Activated CD8-positive, alpha-beta memory T cell treated with anti-CD3 and anti-CD28 coated beads for 4 hours (primary cell): ENCODE results near the gene HSPD1.
A peak's percentile ranks its signal among the peaks of the same experiment; 100 is the strongest.
"Not testable (repeated sequence)": the region's sequence is repeated elsewhere in the genome, so short reads cannot be mapped to it uniquely, and the experiment has no call there.

Experiments
- DNase-seq, 2 donors: peaks; one replicate each; pipeline ENCODE4 v3.0.0-alpha.2; 2020; ENCODE audit warnings: low read depth in 2 of 2

HSPD1 gene

DNA sequence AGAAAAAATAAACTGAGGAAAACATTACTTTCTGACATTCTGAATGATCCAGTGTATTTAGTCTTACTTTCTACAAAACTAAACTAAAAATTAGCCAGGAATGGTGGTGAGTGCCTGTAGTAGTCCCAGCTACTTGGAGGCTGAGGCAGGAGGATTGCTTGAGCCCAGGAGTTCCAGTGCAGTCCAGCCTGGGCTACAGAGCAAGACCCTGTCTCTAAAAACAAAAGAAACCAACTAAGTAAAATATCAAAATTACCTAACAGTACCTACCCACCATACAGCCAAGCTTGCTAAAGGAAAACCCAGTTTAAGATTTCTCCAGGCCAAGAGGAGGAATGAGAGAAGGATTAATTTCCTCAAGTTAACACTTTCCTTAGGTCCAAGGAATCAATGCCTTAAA lies 2.9 kb downstream of the HSPD1 start:
- DNase-seq = no peak

GRCh38 chr2:197495433-197496134 lies 4.1 kb downstream of the HSPD1 start:
- DNase-seq = no peak

GRCh38 chr2:197487385-197487784 lies 12.3 kb downstream of the HSPD1 start:
- no peak for DNase-seq

DNA sequence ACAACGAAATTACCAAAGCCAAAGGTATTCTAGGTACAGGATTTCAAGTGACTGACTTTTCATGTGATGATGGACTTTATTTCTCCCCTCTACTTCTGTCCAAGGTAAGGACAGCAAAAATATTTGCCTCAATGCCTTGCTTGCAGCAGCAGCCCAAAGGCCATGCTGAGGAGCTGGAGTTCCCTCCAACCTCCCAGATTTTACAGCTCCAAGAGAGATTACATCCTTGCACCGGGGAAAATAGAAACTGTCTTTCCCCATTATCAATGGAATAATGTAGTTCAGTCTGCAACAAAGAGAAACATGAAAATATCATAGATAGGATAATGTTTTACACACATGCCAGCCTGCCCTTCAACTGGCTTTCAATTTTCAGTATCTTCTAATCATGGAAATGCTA lies 13.5 kb downstream of the HSPD1 start:
- DNase-seq = no peak

GRCh38 chr2:197484248-197484647 lies 15.4 kb downstream of the HSPD1 start:
- DNase-seq = not testable (repeated sequence)

GRCh38 chr2:197480165-197481036 lies 19.2 kb downstream of the HSPD1 start:
- no peak for DNase-seq

GRCh38 chr2:197477797-197478196 lies 21.8 kb downstream of the HSPD1 start:
- DNase-seq = no peak

GRCh38 chr2:197472166-197472565 lies 27.5 kb downstream of the HSPD1 start:
- DNase-seq = no peak

GRCh38 chr2:197464175-197464574 lies 35.5 kb downstream of the HSPD1 start:
- DNase-seq = no peak

- DNase-seq = no peak
These were observed 38.6 kb downstream of the HSPD1 start for GRCh38 chr2:197461057-197461456.

DNA sequence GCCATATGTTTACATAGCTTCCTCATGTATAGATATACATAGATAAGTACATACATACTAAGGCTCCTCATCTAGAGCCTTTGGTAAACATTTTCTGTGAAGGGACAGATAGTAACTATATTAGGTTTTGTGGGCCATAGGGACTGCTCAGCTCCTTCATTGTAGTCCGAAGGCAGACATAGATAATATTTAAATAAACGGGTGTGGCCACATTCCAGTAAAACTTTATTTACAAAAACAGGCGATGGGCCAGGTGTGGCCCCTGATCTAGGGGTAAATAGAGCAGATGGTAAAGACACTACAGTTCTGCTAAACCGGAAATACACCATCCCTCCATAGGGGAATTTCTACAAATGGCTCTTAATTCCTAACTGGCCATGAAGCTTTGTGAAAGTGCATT lies 39.0 kb downstream of the HSPD1 start:
- no peak for DNase-seq

GRCh38 chr2:197455428-197455827 lies 44.2 kb downstream of the HSPD1 start:
- no peak for DNase-seq

DNA sequence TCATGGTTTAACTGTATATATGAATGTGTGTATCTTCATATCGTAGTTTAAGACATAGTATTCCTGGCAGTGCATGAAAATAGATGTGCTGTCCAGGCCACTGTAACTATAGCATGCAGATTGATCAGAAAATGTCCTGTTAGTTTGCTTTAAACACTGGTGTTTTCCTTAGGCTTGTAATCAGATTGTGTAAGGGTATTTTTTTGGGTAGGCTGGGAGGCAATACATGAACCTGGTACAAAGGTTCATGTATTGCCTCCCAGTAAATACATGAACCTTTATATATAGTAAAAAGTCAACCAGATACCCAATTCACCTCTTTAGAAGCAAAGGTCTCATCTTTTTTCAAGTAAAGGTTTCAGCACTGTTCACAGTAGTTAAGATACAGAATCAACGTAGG lies 44.7 kb downstream of the HSPD1 start:
- DNase-seq = no peak

- no peak for DNase-seq
These were observed 45.7 kb downstream of the HSPD1 start for GRCh38 chr2:197453914-197454398.

- peak; percentile 94 to 98 for DNase-seq
These were observed 46.3 kb downstream of the HSPD1 start, which contains the start of gene COQ10B for GRCh38 chr2:197453123-197453913. Gene COQ10B (plus strand): TSS chr2:197453552. CDS start chr2:197453561, 9 bp downstream.

GRCh38 chr2:197452754-197453122 lies 46.9 kb downstream of the HSPD1 start:
- no peak for DNase-seq

- DNase-seq = not testable (repeated sequence)
These were observed 48.7 kb downstream of the HSPD1 start for GRCh38 chr2:197450935-197451358.

GRCh38 chr2:197450465-197450864 lies 49.2 kb downstream of the HSPD1 start:
- no peak for DNase-seq

DNA sequence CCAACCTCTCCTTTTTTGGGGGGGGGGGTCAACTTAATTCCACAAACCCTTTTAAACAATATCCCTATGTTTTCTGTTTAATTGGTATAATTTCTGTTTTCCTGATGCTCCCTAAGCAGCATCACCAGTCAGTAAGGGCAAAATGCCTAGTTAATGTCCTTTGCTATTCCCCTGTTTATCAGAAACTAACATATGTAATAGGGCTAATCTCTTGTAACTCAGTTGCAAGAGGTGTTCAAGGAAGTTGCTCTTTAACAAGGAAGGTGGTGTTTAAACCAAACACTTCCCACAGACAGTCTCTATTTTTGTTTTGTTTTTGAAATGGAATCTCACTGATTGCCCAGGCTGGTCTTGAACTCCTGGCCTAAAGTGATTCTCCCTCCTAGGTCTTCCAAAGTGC lies 52.8 kb downstream of the HSPD1 start:
- no peak for DNase-seq

- no peak for DNase-seq
These were observed 53.9 kb downstream of the HSPD1 start for GRCh38 chr2:197445746-197446145.

DNA sequence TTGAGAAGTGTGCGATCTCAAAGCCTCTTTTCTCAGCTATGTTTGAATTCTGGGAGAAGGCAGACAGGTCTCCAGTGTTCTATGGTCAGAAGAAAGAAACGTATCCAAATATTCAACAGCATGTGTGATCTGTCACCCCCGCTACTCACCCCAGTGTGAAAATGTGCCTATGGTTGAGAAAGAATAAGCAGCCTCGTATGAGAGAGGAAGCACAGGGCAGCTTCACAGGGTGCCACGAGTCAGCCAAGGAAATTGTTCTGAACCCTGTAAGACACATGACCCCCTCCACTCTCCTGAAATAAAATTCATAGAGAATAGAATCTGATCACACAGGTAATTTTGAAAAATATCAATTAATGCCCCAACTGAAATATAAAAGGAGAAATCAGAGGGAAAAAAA lies 56.8 kb downstream of the HSPD1 start:
- DNase-seq = no peak

DNA sequence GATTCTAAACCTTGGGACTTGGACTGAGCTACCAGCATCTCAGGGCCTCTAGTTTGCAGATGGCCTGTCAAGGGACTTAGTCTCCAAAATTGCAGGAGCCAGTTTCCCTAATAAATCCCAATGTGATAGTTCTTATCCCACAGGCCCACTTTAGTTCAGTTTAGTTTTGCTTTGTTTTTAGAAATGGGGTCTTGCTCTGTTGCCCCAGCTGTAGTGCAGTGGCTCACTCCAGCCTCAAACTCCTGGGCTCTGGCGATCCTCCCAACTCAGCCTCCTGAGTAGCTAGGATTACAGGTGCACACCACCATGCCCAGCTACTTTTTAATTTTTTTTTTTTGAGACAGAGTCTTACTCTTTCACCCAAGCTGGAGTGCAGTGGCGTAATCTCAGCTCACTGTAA lies 62.3 kb downstream of the HSPD1 start:
- no peak for DNase-seq
